Measurements from ENCODE around the gene N4BP3. TPM values are rescaled to one million over a fixed set of nuclear protein-coding genes. Genes with fewer than 3 reads are reported as not detected.
A peak's percentile ranks its signal among the peaks of the same experiment; 100 is the strongest.

Gene N4BP3
- total RNA-seq, 2 experiments from 2014 or later = 26.1 to 28.3 TPM

- ChIA-PET CTCF (ENCODE audit: unreplicated experiment) (no interaction called here), POLR2A (interaction anchor here (0.6 to 1.2 kb wide), 2 partner anchors 17 to 420 kb away, joined by 3 to 4 read pairs; no protein-coding TSS in a partner anchor)
- Histone ChIP-seq H3K27ac (ENCODE audit: low read depth, low read length, poor library complexity, severe bottlenecking) (no peak overlapping the region), H2AFZ (ENCODE audit: low read length) (no peak overlapping the region), H3K9me2 (ENCODE audit: insufficient read depth, low read length) (no peaks in the 10 kb centered on the region), H3K79me2 (ENCODE audit: insufficient read depth, low read depth, low read length) (peaks cover 6% of the 10 kb centered on the region; the same call in 1 of the 2 replicates), H4K20me1 (ENCODE audit: insufficient read depth, low read length) (no peaks in the 10 kb centered on the region), H3K36me3 (ENCODE audit: insufficient read depth, low read length) (no peaks in the 10 kb centered on the region), H3K4me1 (ENCODE audit: insufficient read depth, low read length, poor library complexity, severe bottlenecking) (peaks cover 33% of the 10 kb centered on the region), H3K9me3 (ENCODE audit: low read length) (no peaks in the 10 kb centered on the region; the same call in 1 of the 2 replicates), H3K4me2 (ENCODE audit: low read length) (peak overlapping the region; percentile 27; the same call in 1 of the 2 replicates), H3K4me3 (ENCODE audit: low read depth, low read length, poor library complexity, severe bottlenecking) (no peak overlapping the region)
- intact Hi-C loops (cut with micrococcal nuclease; ENCODE audit: unreplicated experiment) = no loop called here
- TF ChIP-seq CTCF (conservative IDR thresholded peaks at IDR 0.05; ENCODE audit: low read length) (no peak), EZH2phosphoT487 (IDR thresholded peaks at IDR 0.05; ENCODE audit: borderline replicate concordance, low read depth, low read length) (no peak)
- DNase-seq (ENCODE audit: low spot score) = no peak
- BruUV-seq (replicated peaks) = no TSS peak
These were observed 4.9 kb upstream of the N4BP3 start for GRCh38 chr5:178108446-178108845.

GRCh38 chr5:178108966-178109365 lies 4.4 kb upstream of the N4BP3 start:
- no peaks in the 10 kb centered on the region for H4K20me1 ChIP-seq (ENCODE audit: insufficient read depth, low read length)
- no peaks in the 10 kb centered on the region; the same call in 1 of the 2 replicates for H3K9me3 ChIP-seq (ENCODE audit: low read length)
- H3K36me3 ChIP-seq (ENCODE audit: insufficient read depth, low read length) = peaks cover 2% of the 10 kb centered on the region; the same call in 1 of the 2 replicates
- ChIA-PET POLR2A (no interaction called here), CTCF (ENCODE audit: unreplicated experiment) (no interaction called here)
- TF ChIP-seq CTCF (conservative IDR thresholded peaks at IDR 0.05; ENCODE audit: low read length) = no peak
- TF ChIP-seq EZH2phosphoT487 (IDR thresholded peaks at IDR 0.05; ENCODE audit: borderline replicate concordance, low read depth, low read length) = no peak
- peak overlapping the region; percentile 27; the same call in 1 of the 2 replicates for H3K4me2 ChIP-seq (ENCODE audit: low read length)
- no TSS peak for BruUV-seq (replicated peaks)
- peaks cover 33% of the 10 kb centered on the region for H3K4me1 ChIP-seq (ENCODE audit: insufficient read depth, low read length, poor library complexity, severe bottlenecking)
- no peak overlapping the region for H3K27ac ChIP-seq (ENCODE audit: low read depth, low read length, poor library complexity, severe bottlenecking)
- intact Hi-C loops (cut with micrococcal nuclease; ENCODE audit: unreplicated experiment) = no loop called here
- no peak for DNase-seq (ENCODE audit: low spot score)
- H2AFZ ChIP-seq (ENCODE audit: low read length) = no peak overlapping the region
- no peak overlapping the region for H3K4me3 ChIP-seq (ENCODE audit: low read depth, low read length, poor library complexity, severe bottlenecking)
- peaks cover 8% of the 10 kb centered on the region; the same call in 1 of the 2 replicates for H3K79me2 ChIP-seq (ENCODE audit: insufficient read depth, low read depth, low read length)
- H3K9me2 ChIP-seq (ENCODE audit: insufficient read depth, low read length) = no peaks in the 10 kb centered on the region

- TF ChIP-seq EZH2phosphoT487 (IDR thresholded peaks at IDR 0.05; ENCODE audit: borderline replicate concordance, low read depth, low read length) (no peak), CTCF (conservative IDR thresholded peaks at IDR 0.05; ENCODE audit: low read length) (no peak)
- no peak overlapping the region for H3K4me3 ChIP-seq (ENCODE audit: low read depth, low read length, poor library complexity, severe bottlenecking)
- H3K79me2 ChIP-seq (ENCODE audit: insufficient read depth, low read depth, low read length) = peaks cover 24% of the 10 kb centered on the region; the same call in 1 of the 2 replicates
- ChIA-PET POLR2A (interaction anchor here (1.0 kb wide), 1 partner anchor 10 kb away, joined by 3 read pairs; no protein-coding TSS in a partner anchor), CTCF (ENCODE audit: unreplicated experiment) (no interaction called here)
- H3K9me3 ChIP-seq (ENCODE audit: low read length) = no peaks in the 10 kb centered on the region; the same call in 1 of the 2 replicates
- no peaks in the 10 kb centered on the region for H3K9me2 ChIP-seq (ENCODE audit: insufficient read depth, low read length)
- H3K4me2 ChIP-seq (ENCODE audit: low read length) = no peak overlapping the region
- intact Hi-C loops (cut with micrococcal nuclease; ENCODE audit: unreplicated experiment) = loop anchor here (10.0 kb wide), 2 partner anchors 606 to 1694 kb away; partner anchors contain the start of genes DOK3 and MGAT4B
- H2AFZ ChIP-seq (ENCODE audit: low read length) = no peak overlapping the region
- no peaks in the 10 kb centered on the region for H4K20me1 ChIP-seq (ENCODE audit: insufficient read depth, low read length)
- H3K4me1 ChIP-seq (ENCODE audit: insufficient read depth, low read length, poor library complexity, severe bottlenecking) = peaks cover 38% of the 10 kb centered on the region
- H3K36me3 ChIP-seq (ENCODE audit: insufficient read depth, low read length) = peaks cover 12% of the 10 kb centered on the region
- DNase-seq (ENCODE audit: low spot score) = no peak
- no TSS peak for BruUV-seq (replicated peaks)
- H3K27ac ChIP-seq (ENCODE audit: low read depth, low read length, poor library complexity, severe bottlenecking) = no peak overlapping the region
These were observed 2.8 kb upstream of the N4BP3 start for GRCh38 chr5:178110511-178110910.
